ENCODE data around the gene DISC1. TPM values are rescaled to one million over a fixed set of nuclear protein-coding genes. Genes with fewer than 3 reads are reported as not detected.

DISC1 gene
- total and polyA plus RNA-seq, 2 donors (not counting 1 experiment from before 2014, with no cell fraction given) = 2.7 to 4.3 TPM

DNA sequence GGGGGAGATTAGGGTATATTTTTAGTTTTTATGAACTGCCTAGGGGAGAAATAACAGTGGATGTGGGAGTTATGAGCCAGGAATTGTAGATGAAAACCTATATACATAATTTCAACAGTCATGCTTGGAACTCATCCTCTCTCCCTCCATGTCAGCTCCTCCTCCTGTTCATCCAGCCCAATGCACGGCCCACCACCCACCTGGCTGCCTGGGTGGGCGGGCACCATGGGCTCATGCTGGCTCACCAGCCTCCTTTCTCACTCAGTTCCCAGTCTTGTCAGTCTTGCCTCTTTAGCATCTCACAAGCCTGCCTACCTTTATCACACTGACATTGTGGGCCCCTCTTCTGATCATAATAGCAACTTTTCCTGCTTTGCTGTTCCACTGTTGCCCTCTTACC is 336.0 kb downstream of the DISC1 start:
- H3K4me2 ChIP-seq (replicated peaks; ENCODE audit: low read depth, low read length, poor library complexity, severe bottlenecking) = no peak overlapping the region
- no peak overlapping the region for H3K9ac ChIP-seq (ENCODE audit: low read length)
- TF ChIP-seq, protein P1, sequence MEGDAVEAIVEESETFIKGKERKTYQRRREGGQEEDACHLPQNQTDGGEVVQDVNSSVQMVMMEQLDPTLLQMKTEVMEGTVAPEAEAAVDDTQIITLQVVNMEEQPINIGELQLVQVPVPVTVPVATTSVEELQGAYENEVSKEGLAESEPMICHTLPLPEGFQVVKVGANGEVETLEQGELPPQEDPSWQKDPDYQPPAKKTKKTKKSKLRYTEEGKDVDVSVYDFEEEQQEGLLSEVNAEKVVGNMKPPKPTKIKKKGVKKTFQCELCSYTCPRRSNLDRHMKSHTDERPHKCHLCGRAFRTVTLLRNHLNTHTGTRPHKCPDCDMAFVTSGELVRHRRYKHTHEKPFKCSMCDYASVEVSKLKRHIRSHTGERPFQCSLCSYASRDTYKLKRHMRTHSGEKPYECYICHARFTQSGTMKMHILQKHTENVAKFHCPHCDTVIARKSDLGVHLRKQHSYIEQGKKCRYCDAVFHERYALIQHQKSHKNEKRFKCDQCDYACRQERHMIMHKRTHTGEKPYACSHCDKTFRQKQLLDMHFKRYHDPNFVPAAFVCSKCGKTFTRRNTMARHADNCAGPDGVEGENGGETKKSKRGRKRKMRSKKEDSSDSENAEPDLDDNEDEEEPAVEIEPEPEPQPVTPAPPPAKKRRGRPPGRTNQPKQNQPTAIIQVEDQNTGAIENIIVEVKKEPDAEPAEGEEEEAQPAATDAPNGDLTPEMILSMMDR (IDR thresholded peaks at IDR 0.05) = no peak
- no peak for TF ChIP-seq EZH2 (IDR thresholded peaks at IDR 0.05; ENCODE audit: borderline replicate concordance, insufficient read depth, low read depth, low read length, poor library complexity, severe bottlenecking)
- H3K27ac Mint-ChIP-seq = no peak overlapping the region
- ATAC-seq (ENCODE audit: low read depth) = no peak
- ChIA-PET POLR2A (no interaction called here), CTCF (no interaction called here)
- no peaks in the 10 kb centered on the region for H3K9me3 Mint-ChIP-seq (ENCODE audit: insufficient read depth)
- H4K20me1 ChIP-seq (ENCODE audit: control insufficient read depth, insufficient read depth, low read length, poor library complexity, severe bottlenecking) = no peaks in the 10 kb centered on the region
- no peaks in the 10 kb centered on the region for H3K9me3 ChIP-seq (ENCODE audit: control extremely low read depth in 1 of 3, control insufficient read depth in 2 of 3, insufficient read depth in 1 of 3, low read length in 2 of 3)
- no peak overlapping the region for H3K4me3 Mint-ChIP-seq
- H3K27ac ChIP-seq (ENCODE audit: low read length in 2 of 2) = no peak overlapping the region
- H3K27me3 Mint-ChIP-seq = no peaks in the 10 kb centered on the region
- H3K4me3 ChIP-seq (ENCODE audit: control extremely low read depth in 1 of 5, extremely low read depth in 1 of 5, insufficient read depth in 1 of 5, low read depth in 2 of 5, low read length in 4 of 5) = no peak overlapping the region
- H3K36me3 ChIP-seq (replicated peaks in 1 of 2; ENCODE audit: control extremely low read depth in 1 of 2, control insufficient read depth in 1 of 2, extremely low read depth in 1 of 2, insufficient read depth in 2 of 2, low read length in 1 of 2) = no peaks in the 10 kb centered on the region
- H2AFZ ChIP-seq (ENCODE audit: insufficient read depth, low read depth, low read length, poor library complexity, severe bottlenecking) = no peak overlapping the region
- H3K27me3 ChIP-seq (replicated peaks in 1 of 4; ENCODE audit: control extremely low read depth in 1 of 4, control insufficient read depth in 3 of 4, insufficient read depth in 4 of 4, low read length in 3 of 4) = no peaks in the 10 kb centered on the region
- H3K4me1 ChIP-seq (ENCODE audit: control insufficient read depth in 2 of 2, insufficient read depth in 2 of 2, low read length in 2 of 2) = no peaks in the 10 kb centered on the region
- DNase-seq = no peak
- no peaks in the 10 kb centered on the region for H3K79me2 ChIP-seq (ENCODE audit: control insufficient read depth, insufficient read depth, low read length)
- WGBS (ENCODE audit: insufficient coverage) = 86% methylated on average over 2 of the region's 2 CpGs
- intact Hi-C loops (cut with micrococcal nuclease) = no loop called here
- no peaks in the 10 kb centered on the region for H3K4me1 Mint-ChIP-seq

DNA sequence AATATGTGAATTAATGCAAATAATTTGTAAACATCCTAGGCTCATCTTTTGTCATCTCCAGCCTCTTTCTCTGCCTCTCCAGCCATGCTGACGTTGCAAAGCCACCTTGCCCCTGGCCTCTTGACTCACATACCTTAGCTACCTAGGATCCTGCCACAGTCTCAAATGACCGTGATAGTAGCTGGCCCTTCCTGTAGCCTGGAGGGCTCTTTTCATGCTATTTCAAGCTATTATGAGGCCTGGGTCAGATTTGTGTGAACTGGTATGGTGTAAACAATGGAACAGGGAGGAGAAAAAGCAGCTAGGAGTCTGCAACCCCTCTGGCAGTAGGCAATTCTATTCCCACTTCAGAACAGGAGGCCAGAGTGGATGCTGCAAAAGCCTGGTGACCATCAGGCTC is 337.7 kb downstream of the DISC1 start:
- H3K79me2 ChIP-seq (ENCODE audit: control insufficient read depth, insufficient read depth, low read length) = no peaks in the 10 kb centered on the region
- WGBS (ENCODE audit: insufficient coverage) = 94% methylated on average over 2 of the region's 2 CpGs
- Mint-ChIP-seq H3K4me3 (no peak overlapping the region), H3K4me1 (no peaks in the 10 kb centered on the region), H3K9me3 (ENCODE audit: insufficient read depth) (no peaks in the 10 kb centered on the region), H3K27ac (no peak overlapping the region), H3K27me3 (no peaks in the 10 kb centered on the region)
- intact Hi-C loops (cut with micrococcal nuclease) = no loop called here
- H3K4me1 ChIP-seq (ENCODE audit: control insufficient read depth in 2 of 2, insufficient read depth in 2 of 2, low read length in 2 of 2) = no peaks in the 10 kb centered on the region
- DNase-seq = no peak
- no peaks in the 10 kb centered on the region for H3K27me3 ChIP-seq (replicated peaks in 1 of 4; ENCODE audit: control extremely low read depth in 1 of 4, control insufficient read depth in 3 of 4, insufficient read depth in 4 of 4, low read length in 3 of 4)
- no peak overlapping the region for H2AFZ ChIP-seq (ENCODE audit: insufficient read depth, low read depth, low read length, poor library complexity, severe bottlenecking)
- H4K20me1 ChIP-seq (ENCODE audit: control insufficient read depth, insufficient read depth, low read length, poor library complexity, severe bottlenecking) = no peaks in the 10 kb centered on the region
- ChIA-PET POLR2A (no interaction called here), CTCF (no interaction called here)
- no peak for ATAC-seq (ENCODE audit: low read depth)
- no peak overlapping the region for H3K9ac ChIP-seq (ENCODE audit: low read length)
- H3K4me3 ChIP-seq (ENCODE audit: control extremely low read depth in 1 of 5, extremely low read depth in 1 of 5, insufficient read depth in 1 of 5, low read depth in 2 of 5, low read length in 4 of 5) = no peak overlapping the region
- no peak overlapping the region for H3K27ac ChIP-seq (ENCODE audit: low read length in 2 of 2)
- H3K9me3 ChIP-seq (ENCODE audit: control extremely low read depth in 1 of 3, control insufficient read depth in 2 of 3, insufficient read depth in 1 of 3, low read length in 2 of 3) = no peaks in the 10 kb centered on the region
- H3K4me2 ChIP-seq (replicated peaks; ENCODE audit: low read depth, low read length, poor library complexity, severe bottlenecking) = no peak overlapping the region
- no peak for TF ChIP-seq EZH2 (IDR thresholded peaks at IDR 0.05; ENCODE audit: borderline replicate concordance, insufficient read depth, low read depth, low read length, poor library complexity, severe bottlenecking)
- TF ChIP-seq, protein P1 (IDR thresholded peaks at IDR 0.05) = no peak
- no peaks in the 10 kb centered on the region for H3K36me3 ChIP-seq (replicated peaks in 1 of 2; ENCODE audit: control extremely low read depth in 1 of 2, control insufficient read depth in 1 of 2, extremely low read depth in 1 of 2, insufficient read depth in 2 of 2, low read length in 1 of 2)
